Loucy (cell line): ENCODE data around the gene PAWR.

Source experiments
- CTCF ChIP-seq: fragments of 200-600 bp; sonication (generic); conservative IDR thresholded peaks from 2 replicates; pipeline ENCODE4 v1.5.1; 2014; ENCODE audit warnings: mild to moderate bottlenecking, antibody characterized with exemption, low read length
- EZH2phosphoT487 ChIP-seq: fragments of 200-600 bp; IDR thresholded peaks from 2 replicates; pipeline ENCODE4 v1.6.1; 2018; ENCODE audit warnings: antibody characterized with exemption, mild to moderate bottlenecking, moderate library complexity, borderline replicate concordance

- TF ChIP-seq CTCF = no peak
- no peak for TF ChIP-seq EZH2phosphoT487
Measured at GRCh38 chr12:79661629-79662028, 29.1 kb downstream of the PAWR start.
